Smooth muscle cell of bladder (primary cell): ENCODE results near the gene VWA5A. TPM values are rescaled to one million over a fixed set of nuclear protein-coding genes. Genes with fewer than 3 reads are reported as not detected.

Experiments used
- total RNA-seq: library from RNA; depleted of rRNA; stranded (reverse); fragments of >200 nt; gene quantifications from 2 replicates; pipeline ENCODE4 v1.2.3, GENCODE V29; 2014

Gene VWA5A
- total RNA-seq, result 7.6 and 12.7 TPM in 2 replicates

GRCh38 chr11:124114942-124115781, at the start of gene VWA5A:
Gene VWA5A (plus strand): TSS chr11:124115450. CDS start chr11:124117512, 2,062 bp downstream.

GRCh38 chr11:124183068-124183467, 67.8 kb downstream of the VWA5A start, which contains the start of gene OR10D3:
Gene OR10D3 (plus strand): TSS chr11:124183345. CDS start chr11:124185270, 1,925 bp downstream.

Other genes with a start within 250 kb of the VWA5A start
- not detected in 2 replicates for gene TMEM225, start 229.8 kb upstream of the VWA5A start, total RNA-seq
- not detected in 2 replicates for gene OR8D4, start 213.3 kb upstream of the VWA5A start, total RNA-seq
- under 0.01 TPM in 1 of 2 replicates, not detected in the other for gene OR4D5, start 175.8 kb upstream of the VWA5A start, total RNA-seq
- not detected in 2 replicates for gene OR6T1, start 171.6 kb upstream of the VWA5A start, total RNA-seq
- gene OR10S1, start 137.7 kb upstream of the VWA5A start, total RNA-seq, result not detected in 2 replicates
- not detected in 2 replicates for gene OR10G6, start 120.3 kb upstream of the VWA5A start, total RNA-seq
- not detected in 2 replicates for gene OR10G4, start 102.5 kb upstream of the VWA5A start, total RNA-seq
- gene OR10G9, start 92.4 kb upstream of the VWA5A start, total RNA-seq, result not detected in 2 replicates
- not detected in 2 replicates for gene OR10G8, start 88.7 kb upstream of the VWA5A start, total RNA-seq
- gene OR10G7, start 74.1 kb upstream of the VWA5A start, total RNA-seq, result not detected in 2 replicates
- not detected in 2 replicates for gene OR10D3, start 67.9 kb downstream of the VWA5A start, total RNA-seq
- gene OR8G1, start 125.6 kb downstream of the VWA5A start, total RNA-seq, result not detected in 2 replicates
- not detected in 2 replicates for gene OR8G5, start 140.9 kb downstream of the VWA5A start, total RNA-seq
- gene OR8D1, start 198.5 kb downstream of the VWA5A start, total RNA-seq, result not detected in 2 replicates
- not detected in 2 replicates for gene OR8D2, start 204.7 kb downstream of the VWA5A start, total RNA-seq